Neural progenitor cell (in vitro differentiated cells): ENCODE results near the gene FLRT2.

ENCODE experiments used
- EZH2 ChIP-seq: fragments of 200-600 bp; sonication (generic); IDR thresholded peaks from 2 replicates; pipeline ENCODE4 v1.6.1; 2017; ENCODE audit warnings: antibody characterized with exemption, mild to moderate bottlenecking, moderate library complexity
- TF ChIP-seq, protein P1 (sequence below): fragments of 200-600 bp; sonication (generic); IDR thresholded peaks from 2 replicates; pipeline ENCODE4 v1.5.1; 2017; ENCODE audit warnings: antibody characterized with exemption, mild to moderate bottlenecking

- TF ChIP-seq EZH2: no peak
- TF ChIP-seq, protein P1, sequence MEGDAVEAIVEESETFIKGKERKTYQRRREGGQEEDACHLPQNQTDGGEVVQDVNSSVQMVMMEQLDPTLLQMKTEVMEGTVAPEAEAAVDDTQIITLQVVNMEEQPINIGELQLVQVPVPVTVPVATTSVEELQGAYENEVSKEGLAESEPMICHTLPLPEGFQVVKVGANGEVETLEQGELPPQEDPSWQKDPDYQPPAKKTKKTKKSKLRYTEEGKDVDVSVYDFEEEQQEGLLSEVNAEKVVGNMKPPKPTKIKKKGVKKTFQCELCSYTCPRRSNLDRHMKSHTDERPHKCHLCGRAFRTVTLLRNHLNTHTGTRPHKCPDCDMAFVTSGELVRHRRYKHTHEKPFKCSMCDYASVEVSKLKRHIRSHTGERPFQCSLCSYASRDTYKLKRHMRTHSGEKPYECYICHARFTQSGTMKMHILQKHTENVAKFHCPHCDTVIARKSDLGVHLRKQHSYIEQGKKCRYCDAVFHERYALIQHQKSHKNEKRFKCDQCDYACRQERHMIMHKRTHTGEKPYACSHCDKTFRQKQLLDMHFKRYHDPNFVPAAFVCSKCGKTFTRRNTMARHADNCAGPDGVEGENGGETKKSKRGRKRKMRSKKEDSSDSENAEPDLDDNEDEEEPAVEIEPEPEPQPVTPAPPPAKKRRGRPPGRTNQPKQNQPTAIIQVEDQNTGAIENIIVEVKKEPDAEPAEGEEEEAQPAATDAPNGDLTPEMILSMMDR: no peak
These were observed 45.1 kb downstream of the FLRT2 start for GRCh38 chr14:85574853-85575616.
